Activated CD8-positive, alpha-beta memory T cell treated with anti-CD3 and anti-CD28 coated beads, Interleukin-2, amount 10 ng/mL, durations not matched to agents 7 days and 5 days (primary cell): ENCODE results near the gene C1orf56. TPM values are rescaled to one million over a fixed set of nuclear protein-coding genes. Genes with fewer than 3 reads are reported as not detected.

Experiments used
- ATAC-seq: fragments of 150-1000 bp; cut with Tn5 transposase; one replicate; pipeline ENCODE4 v1.10.0; 2021; ENCODE audit warnings: moderate library complexity
- CTCF ChIA-PET: fragments of 350-600 bp; sonication (Branson Sonifier 250); formaldehyde crosslinking; loops from one replicate; lab custom pipeline; 2021; ENCODE audit warnings: antibody characterized with exemption; lab: Charles Lee
- DNase-seq: peaks from one replicate; pipeline ENCODE4 v3.0.0-alpha.2; 2020
- H3K27ac Mint-ChIP-seq: one replicate; pipeline ENCODE4 v1.8.0; 2021; ENCODE audit warnings: mild to moderate bottlenecking, mixed read lengths
- H3K27me3 Mint-ChIP-seq: one replicate; pipeline ENCODE4 v1.8.0; 2021; ENCODE audit warnings: mixed read lengths
- H3K36me3 Mint-ChIP-seq: one replicate; pipeline ENCODE4 v1.8.0; 2021; ENCODE audit warnings: mild to moderate bottlenecking, mixed read lengths
- H3K4me1 Mint-ChIP-seq: one replicate; pipeline ENCODE4 v1.8.0; 2021; ENCODE audit warnings: mixed read lengths
- H3K4me3 Mint-ChIP-seq: one replicate; pipeline ENCODE4 v1.8.0; 2021; ENCODE audit warnings: mild to moderate bottlenecking, moderate library complexity, mixed read lengths
- H3K9me3 Mint-ChIP-seq: one replicate; pipeline ENCODE4 v1.8.0; 2022; ENCODE audit warnings: low read depth, mixed read lengths
- total RNA-seq, 2 experiments: library from RNA; stranded (reverse); gene quantifications; one replicate each; pipeline ENCODE4 v1.2.3, GENCODE V29; 2021

The C1orf56 gene
- total RNA-seq, 2 experiments from 2014 or later: 1.2 to 2.0 TPM

DNA sequence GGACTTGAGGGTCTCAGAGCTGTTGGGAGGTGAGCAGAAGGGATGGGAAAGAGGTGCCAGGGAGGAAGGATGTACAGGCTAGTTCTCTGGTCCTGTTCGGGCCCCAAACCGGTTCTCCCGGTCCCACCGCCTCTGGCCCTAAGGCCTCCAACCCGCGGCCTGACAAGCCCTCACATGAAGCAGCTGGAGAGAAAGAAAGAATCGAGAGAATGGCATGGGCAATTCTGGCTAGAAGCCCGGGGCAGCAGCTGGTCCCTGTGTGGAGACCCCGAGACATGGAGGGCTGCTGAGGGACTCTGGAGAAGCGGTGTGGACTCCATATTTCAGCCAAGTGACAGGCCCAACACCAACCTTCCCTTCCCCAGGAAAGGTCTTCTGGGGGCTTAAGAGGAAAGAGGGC, 11.1 kb downstream of the C1orf56 start:
- CTCF ChIA-PET: interaction anchor here (0.6 to 8.3 kb wide), 12 partner anchors 9 to 139 kb away, joined by 3 to 71 read pairs (median 4); partner anchors contain the start of genes C1orf56, GABPB2, MINDY1 and TNFAIP8L2
- ATAC-seq: peak; percentile 0
- H3K27me3 Mint-ChIP-seq: no peaks in the 10 kb centered on the region
- H3K36me3 Mint-ChIP-seq: peaks cover 49% of the 10 kb centered on the region
- peak; percentile 51 for DNase-seq
- peak overlapping the region; percentile 96 for H3K27ac Mint-ChIP-seq
- H3K4me3 Mint-ChIP-seq: peak overlapping the region; percentile 91
- peaks cover 55% of the 10 kb centered on the region for H3K4me1 Mint-ChIP-seq
- H3K9me3 Mint-ChIP-seq: no peaks in the 10 kb centered on the region

DNA sequence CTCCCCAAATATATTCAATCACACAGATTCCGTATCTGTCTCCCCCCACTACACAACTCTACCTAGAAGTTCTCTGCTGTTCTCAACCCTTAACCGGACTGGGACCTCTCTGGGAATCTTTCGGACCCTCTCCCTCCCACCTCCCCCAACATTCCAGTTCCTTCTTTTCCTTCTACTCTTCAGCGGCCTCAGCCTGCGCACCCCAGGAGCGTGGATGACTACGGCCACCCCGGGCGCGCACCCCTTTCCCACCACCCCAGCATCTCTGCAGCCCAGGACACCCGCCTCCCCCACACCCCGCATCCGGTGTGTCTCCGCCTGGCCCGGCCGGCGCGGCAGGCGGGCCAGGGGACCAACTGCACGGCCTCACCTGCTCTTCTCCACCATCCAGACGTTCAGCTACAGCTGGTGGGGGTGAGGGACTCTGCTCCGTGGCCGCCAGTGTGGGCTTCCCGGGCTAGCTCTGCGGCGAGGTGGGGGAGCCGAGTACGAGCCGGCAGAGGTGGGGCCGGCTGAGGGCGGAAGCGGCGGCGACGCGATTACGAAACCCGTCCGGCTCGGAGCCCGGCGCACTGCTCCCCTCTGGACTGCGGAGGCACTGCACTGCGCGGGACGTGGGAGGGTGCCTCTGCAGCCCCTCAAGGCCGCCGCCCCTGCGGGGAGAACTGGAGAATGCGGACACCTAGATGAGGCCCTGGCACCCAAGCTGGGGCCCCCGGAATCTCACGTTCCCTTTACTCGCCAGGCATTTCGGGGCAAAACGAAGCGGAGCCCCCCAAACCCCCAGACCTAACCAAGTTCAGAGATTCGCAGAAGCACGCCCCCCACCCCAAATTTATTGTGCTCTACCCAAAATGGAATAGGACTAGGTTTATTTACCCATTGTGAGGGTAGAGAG, 11.8 kb downstream of the C1orf56 start, which contains the start of gene CDC42SE1:
Gene CDC42SE1 (minus strand): TSS at position 514 of the 898 bp plus-strand sequence. CDS start 3,892 bp downstream, outside the sequence.
- DNase-seq (peak; percentile 92), ATAC-seq (peak; percentile 80)
- no peaks in the 10 kb centered on the region for H3K27me3 Mint-ChIP-seq
- CTCF ChIA-PET: interaction anchor here (0.6 to 8.3 kb wide), 15 partner anchors 9 to 129 kb away, joined by 3 to 71 read pairs (median 4); partner anchors contain the start of genes C1orf56, GABPB2, MINDY1 and TNFAIP8L2
- peaks cover 43% of the 10 kb centered on the region for H3K36me3 Mint-ChIP-seq
- H3K4me1 Mint-ChIP-seq: peaks cover 53% of the 10 kb centered on the region
- H3K9me3 Mint-ChIP-seq: no peaks in the 10 kb centered on the region
- peak within 1 kb of the TSS; percentile 96 for H3K27ac Mint-ChIP-seq
- peak within 1 kb of the TSS; percentile 91 for H3K4me3 Mint-ChIP-seq

DNA sequence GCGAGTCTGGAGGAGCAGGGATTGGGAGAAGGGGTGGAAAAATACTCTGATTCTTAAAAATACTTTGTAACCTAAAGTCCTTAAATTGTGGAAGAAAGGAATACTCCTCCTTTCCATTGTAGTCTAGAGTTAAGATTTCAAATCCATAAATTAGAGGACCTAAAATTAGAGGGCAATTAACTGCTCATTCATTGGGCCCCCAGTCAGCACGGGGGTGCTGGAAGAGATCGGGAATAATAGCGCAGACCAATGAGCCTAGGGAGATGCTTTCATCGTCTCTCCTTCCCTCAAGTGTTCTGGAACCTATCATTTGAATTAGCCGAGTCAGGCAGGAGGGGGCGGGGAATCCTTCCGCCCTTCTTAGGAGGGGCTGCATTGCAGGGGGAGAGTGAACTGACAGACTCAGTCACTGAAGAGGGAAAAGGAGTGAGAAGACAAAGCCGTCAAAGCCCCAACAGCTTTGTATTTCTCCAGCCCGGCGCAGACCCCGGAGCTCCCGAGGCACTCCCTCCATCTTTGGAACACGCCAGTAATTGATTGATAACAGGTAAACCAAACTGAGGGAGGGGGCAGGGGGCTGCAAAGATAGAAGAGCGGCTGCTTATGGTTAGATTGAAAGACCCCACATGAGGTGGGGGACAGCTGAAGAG, 12.6 kb downstream of the C1orf56 start, which contains the start of gene MLLT11:
Gene MLLT11 (plus strand): TSS at position 391 of the 650 bp plus-strand sequence. CDS start 6,828 bp downstream, outside the sequence.
- H3K4me1 Mint-ChIP-seq: peaks cover 47% of the 10 kb centered on the region
- peak within 1 kb of the TSS; percentile 91 for H3K4me3 Mint-ChIP-seq
- peak within 1 kb of the TSS; percentile 96 for H3K27ac Mint-ChIP-seq
- peaks cover 36% of the 10 kb centered on the region for H3K36me3 Mint-ChIP-seq
- ATAC-seq (no peak), DNase-seq (peak; percentile 59)
- no peaks in the 10 kb centered on the region for H3K9me3 Mint-ChIP-seq
- no peaks in the 10 kb centered on the region for H3K27me3 Mint-ChIP-seq
- CTCF ChIA-PET: interaction anchor here (0.6 to 8.3 kb wide), 14 partner anchors 8 to 129 kb away, joined by 3 to 71 read pairs (median 4); partner anchors contain the start of genes C1orf56, GABPB2 and TNFAIP8L2

DNA sequence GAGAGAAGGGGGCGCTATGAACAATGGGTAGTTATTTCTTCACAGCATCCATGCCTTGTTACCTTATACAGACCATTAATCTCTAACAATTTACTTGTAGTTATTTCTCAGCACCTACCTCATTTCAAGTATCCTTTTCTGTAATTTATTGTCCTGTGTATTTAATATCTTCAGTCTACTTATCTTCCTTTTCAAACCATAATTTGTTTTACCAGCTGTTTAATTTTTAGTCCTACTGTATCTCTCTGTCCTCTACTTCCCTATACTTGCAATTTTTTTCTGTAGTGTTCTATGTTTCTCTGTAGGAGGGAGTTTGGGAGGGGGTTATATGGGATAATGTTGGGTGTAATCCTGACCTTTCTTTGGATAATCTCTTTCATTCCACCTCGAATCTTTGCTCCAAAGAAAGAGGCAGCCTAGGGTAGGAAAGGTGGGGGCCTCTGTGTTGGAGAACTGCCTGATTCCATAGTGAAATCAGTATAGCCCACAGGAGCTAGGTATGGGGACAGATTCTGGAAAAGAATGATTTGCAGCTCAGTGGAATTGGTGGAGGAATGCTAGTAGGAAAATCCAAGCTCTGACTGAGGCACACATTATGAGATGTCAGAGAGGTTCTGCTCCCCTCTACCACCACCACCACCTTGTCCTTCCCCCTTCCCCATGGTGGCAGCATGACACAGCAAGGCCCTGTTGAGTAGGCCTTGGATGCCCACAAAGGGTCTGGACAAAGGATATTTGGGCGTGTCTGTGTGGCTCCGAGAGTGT, 13.3 kb downstream of the C1orf56 start:
- H3K9me3 Mint-ChIP-seq: no peaks in the 10 kb centered on the region
- H3K36me3 Mint-ChIP-seq: peaks cover 29% of the 10 kb centered on the region
- H3K4me3 Mint-ChIP-seq: peak overlapping the region; percentile 91
- DNase-seq (no peak), ATAC-seq (no peak)
- H3K4me1 Mint-ChIP-seq: peaks cover 40% of the 10 kb centered on the region
- H3K27ac Mint-ChIP-seq: peak overlapping the region; percentile 96
- H3K27me3 Mint-ChIP-seq: no peaks in the 10 kb centered on the region
- CTCF ChIA-PET: interaction anchor here (0.6 to 8.3 kb wide), 9 partner anchors 10 to 96 kb away, joined by 3 to 71 read pairs (median 4); partner anchors contain the start of genes C1orf56, GABPB2 and TNFAIP8L2

DNA sequence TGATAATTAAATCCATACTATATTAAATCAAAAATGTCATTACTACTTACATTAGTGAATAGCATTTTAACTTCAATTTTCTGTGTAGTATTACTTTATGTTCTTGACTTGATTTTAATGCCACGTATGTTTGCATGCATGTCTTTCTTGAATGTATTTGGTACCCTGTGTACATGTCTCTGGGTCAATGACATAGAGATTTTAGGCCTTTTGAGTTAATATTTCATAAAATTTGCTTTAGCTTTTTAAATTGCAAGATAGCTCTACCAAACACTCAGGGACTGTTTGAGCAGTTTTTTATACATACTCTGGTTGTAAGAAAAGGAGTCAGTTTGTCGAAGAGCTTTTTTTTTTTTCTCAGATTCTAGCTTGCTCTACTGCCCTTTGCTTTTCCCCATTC, 14.2 kb downstream of the C1orf56 start:
- Mint-ChIP-seq H3K4me3 (no peak overlapping the region), H3K27ac (no peak overlapping the region), H3K36me3 (peaks cover 21% of the 10 kb centered on the region), H3K27me3 (no peaks in the 10 kb centered on the region), H3K9me3 (no peaks in the 10 kb centered on the region), H3K4me1 (peaks cover 31% of the 10 kb centered on the region)
- CTCF ChIA-PET: interaction anchor here (0.8 to 8.3 kb wide), 6 partner anchors 10 to 95 kb away, joined by 3 to 71 read pairs (median 20); partner anchors contain the start of genes C1orf56, GABPB2 and TNFAIP8L2
- no peak for DNase-seq
- ATAC-seq: no peak

DNA sequence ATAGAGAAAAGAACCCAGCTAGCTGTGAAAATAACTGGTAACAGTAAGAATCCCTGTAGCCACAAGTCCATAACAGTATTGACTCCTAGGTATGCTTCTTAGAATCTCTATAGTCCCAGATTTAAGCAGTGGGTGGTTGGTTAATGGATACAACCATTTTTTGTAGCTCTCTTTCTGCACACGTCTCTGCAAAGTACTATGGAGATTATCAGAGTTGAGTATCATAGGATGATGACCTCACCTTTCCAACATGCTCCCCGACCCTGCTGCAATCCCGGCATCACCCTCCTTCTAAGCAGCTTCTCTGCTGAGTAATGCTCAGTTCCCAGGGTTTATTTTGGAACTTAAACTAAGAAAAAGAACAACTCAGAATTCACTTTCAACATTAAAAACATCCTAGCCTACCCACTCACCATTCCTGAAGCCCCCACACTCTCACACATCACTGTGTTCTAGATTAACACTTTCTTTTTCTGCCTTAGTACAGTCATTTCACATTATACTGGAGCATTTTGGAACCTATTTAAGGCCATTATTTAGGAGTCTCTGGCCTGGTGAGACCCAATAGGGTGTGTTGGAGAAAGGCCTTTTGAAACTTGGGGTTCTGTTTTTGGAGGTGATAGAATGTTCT, 15.3 kb downstream of the C1orf56 start:
- Mint-ChIP-seq H3K4me3 (no peak overlapping the region), H3K27ac (no peak overlapping the region), H3K4me1 (peaks cover 22% of the 10 kb centered on the region), H3K9me3 (no peaks in the 10 kb centered on the region), H3K27me3 (no peaks in the 10 kb centered on the region), H3K36me3 (peaks cover 11% of the 10 kb centered on the region)
- CTCF ChIA-PET: interaction anchor here (1.2 to 8.3 kb wide), 3 partner anchors 8 to 37 kb away, joined by 4 to 71 read pairs (median 69); partner anchors contain the start of genes C1orf56 and GABPB2
- no peak for DNase-seq
- no peak for ATAC-seq

DNA sequence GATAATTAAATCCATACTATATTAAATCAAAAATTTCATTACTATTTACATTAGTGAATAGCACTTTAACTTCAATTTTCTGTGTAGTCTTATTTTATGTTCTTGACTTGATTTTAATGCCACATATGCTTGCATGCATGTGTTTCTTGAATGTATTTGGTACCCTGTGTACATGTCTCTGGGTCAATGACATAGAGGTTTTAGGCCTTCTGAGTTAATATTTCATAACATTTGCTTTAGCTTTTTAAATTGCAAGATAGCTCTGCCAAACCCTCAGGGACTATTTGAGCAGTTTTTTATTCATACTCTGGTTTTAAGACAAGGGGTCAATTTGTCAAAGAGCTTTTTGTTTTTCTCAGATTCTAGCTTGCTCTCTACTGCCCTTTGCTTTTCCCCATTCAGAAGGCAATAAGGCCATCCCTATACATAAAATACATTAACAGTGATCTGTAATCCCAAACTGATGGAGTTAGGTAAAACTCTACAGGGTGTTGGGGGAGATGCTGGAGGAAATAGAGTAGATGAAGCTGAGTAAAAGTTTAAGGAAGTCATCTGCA, 17.6 kb downstream of the C1orf56 start:
- no peak overlapping the region for H3K4me3 Mint-ChIP-seq
- CTCF ChIA-PET: interaction anchor here (0.9 to 1.2 kb wide), 3 partner anchors 17 to 58 kb away, joined by 3 to 4 read pairs (median 3); partner anchors contain the start of gene MINDY1
- ATAC-seq (no peak), DNase-seq (no peak)
- H3K9me3 Mint-ChIP-seq: no peaks in the 10 kb centered on the region
- no peaks in the 10 kb centered on the region for H3K27me3 Mint-ChIP-seq
- no peaks in the 10 kb centered on the region for H3K36me3 Mint-ChIP-seq
- peaks cover 31% of the 10 kb centered on the region for H3K4me1 Mint-ChIP-seq
- no peak overlapping the region for H3K27ac Mint-ChIP-seq

DNA sequence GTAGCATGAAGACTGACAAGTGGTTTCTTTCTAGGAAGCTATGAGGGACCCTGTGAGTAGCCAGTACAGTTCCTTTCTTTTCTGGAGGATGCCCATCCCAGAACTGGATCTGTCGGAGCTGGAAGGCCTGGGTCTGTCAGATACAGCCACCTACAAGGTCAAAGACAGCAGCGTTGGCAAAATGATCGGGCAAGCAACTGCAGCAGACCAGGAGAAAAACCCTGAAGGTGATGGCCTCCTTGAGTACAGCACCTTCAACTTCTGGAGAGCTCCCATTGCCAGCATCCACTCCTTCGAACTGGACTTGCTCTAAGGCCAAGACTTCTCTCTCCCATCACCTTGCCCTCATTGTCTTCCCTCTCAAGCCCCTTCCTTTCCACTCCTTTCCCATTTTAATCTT, 19.6 kb downstream of the C1orf56 start:
- Mint-ChIP-seq H3K4me1 (peaks cover 22% of the 10 kb centered on the region), H3K4me3 (no peak overlapping the region), H3K27ac (no peak overlapping the region), H3K9me3 (no peaks in the 10 kb centered on the region), H3K27me3 (no peaks in the 10 kb centered on the region), H3K36me3 (no peaks in the 10 kb centered on the region)
- ATAC-seq: no peak
- CTCF ChIA-PET: interaction anchor here (1.2 to 2.9 kb wide), 5 partner anchors 8 to 94 kb away, joined by 3 to 12 read pairs (median 10); partner anchors contain the start of genes C1orf56 and CDC42SE1
- no peak for DNase-seq

DNA sequence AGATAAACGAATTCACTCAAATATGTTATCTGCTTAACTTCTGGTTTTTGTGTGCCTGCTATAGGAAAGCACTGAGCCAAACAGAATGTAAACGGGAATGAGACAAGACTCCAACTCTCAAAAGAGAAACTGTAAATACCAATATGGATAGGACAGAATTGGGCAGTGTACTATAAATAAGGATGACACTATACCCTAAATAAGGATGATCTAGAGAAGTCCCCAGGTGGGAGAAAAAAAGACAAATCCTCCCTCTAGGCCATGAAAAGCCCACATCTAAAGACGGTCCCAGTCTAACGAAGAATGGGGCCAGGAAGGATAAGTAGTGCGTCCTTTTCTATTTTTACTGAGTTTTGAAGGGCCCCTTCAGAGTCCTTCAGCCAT, 21.5 kb downstream of the C1orf56 start:
- CTCF ChIA-PET: interaction anchor here (1.9 to 4.3 kb wide), 3 partner anchors 9 to 14 kb away, joined by 12 to 69 read pairs (median 16); partner anchors contain the start of genes CDC42SE1 and MLLT11
- Mint-ChIP-seq H3K4me1 (peaks cover 26% of the 10 kb centered on the region), H3K27ac (peak overlapping the region; percentile 98), H3K27me3 (no peaks in the 10 kb centered on the region), H3K4me3 (peak overlapping the region; percentile 90), H3K9me3 (no peaks in the 10 kb centered on the region), H3K36me3 (peaks cover 2% of the 10 kb centered on the region)
- DNase-seq: no peak
- ATAC-seq: no peak

DNA sequence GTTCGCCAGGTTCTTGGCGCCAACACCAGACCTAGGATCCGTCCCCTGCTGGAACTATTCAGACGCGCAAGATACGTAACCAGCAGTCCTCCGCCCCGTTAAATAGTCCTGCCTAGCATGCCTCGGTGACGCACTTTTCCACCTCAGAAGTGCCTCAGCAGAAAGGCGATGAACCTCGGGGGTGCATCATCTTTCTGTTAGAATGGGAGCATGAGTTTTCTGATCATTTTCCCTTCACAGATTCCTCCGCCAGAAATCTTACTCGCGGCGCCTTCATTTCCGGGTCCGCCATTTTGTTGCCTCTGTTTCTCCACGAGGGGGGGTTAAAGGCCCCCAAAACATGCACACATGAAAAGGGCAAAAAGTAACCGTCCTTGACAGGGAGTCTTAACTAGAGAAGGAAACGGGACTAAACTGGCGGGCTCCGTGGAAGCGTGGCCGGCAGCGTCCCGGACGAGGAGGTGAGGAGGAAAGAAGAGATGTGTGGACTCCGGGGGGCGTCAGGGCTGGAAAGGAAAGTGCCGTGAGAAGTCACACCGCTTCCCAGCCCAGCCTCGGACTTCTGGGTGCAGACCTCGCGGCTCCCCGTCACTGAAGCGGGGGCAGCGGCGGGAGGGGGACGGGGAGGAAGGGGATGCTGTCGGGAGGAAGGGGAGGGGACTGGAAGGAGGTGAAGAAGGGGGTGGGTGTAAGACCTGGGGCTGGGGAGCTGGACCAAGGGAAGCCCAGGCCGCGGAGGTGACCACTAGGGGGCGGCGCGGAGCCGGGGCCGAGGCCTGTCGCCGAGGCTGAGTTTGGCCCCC, 23.1 kb downstream of the C1orf56 start, which contains the start of gene GABPB2:
Gene GABPB2 (plus strand): TSS at position 288 of the 803 bp plus-strand sequence. CDS start 17,429 bp downstream, outside the sequence.
- peaks cover 26% of the 10 kb centered on the region for H3K4me1 Mint-ChIP-seq
- H3K36me3 Mint-ChIP-seq: peaks cover 6% of the 10 kb centered on the region
- CTCF ChIA-PET: interaction anchor here (0.6 to 4.3 kb wide), 25 partner anchors 10 to 328 kb away, joined by 3 to 69 read pairs (median 3); partner anchors contain the start of genes C1orf56, CDC42SE1, LYSMD1 and MINDY1
- H3K27me3 Mint-ChIP-seq: no peaks in the 10 kb centered on the region
- ATAC-seq (peak; percentile 85), DNase-seq (peak; percentile 91)
- peak within 1 kb of the TSS; percentile 98 for H3K27ac Mint-ChIP-seq
- H3K4me3 Mint-ChIP-seq: peak within 1 kb of the TSS; percentile 90
- H3K9me3 Mint-ChIP-seq: no peaks in the 10 kb centered on the region
